MM.1S (cell line): ENCODE data around the gene CDC20B.

Experiments
- CTCF ChIP-seq: fragments of 300-600 bp; sonication (generic); IDR thresholded peaks from 2 replicates; pipeline ENCODE4 v1.5.1; 2016; ENCODE audit warnings: antibody characterized with exemption, low read length, mixed read lengths
- EZH2 ChIP-seq: fragments of 300-600 bp; sonication (generic); optimal IDR thresholded peaks from 2 replicates; pipeline ENCODE3; 2017; ENCODE audit warnings: low read depth, mild to moderate bottlenecking, antibody characterized with exemption, low read length, mixed read lengths

GRCh38 chr5:55104036-55104772, 68.8 kb downstream of the CDC20B start:
- TF ChIP-seq CTCF, result no peak
- no peak for TF ChIP-seq EZH2
